GM12864 (cell line): ENCODE results near the gene JAKMIP2.

Source experiments
- DNase-seq: peaks from one replicate; pipeline ENCODE4 v3.0.0-alpha.2; 2011; ENCODE audit warnings: low read depth
- H3K4me3 ChIP-seq: 2 replicates; pipeline ENCODE4 v1.5.1; 2011; ENCODE audit warnings: mild to moderate bottlenecking, low read depth, low read length, control low read depth
- TF ChIP-seq, protein P1 (sequence below): IDR thresholded peaks from 2 replicates; pipeline ENCODE4 v1.5.1; 2011; ENCODE audit warnings: low read depth, mild to moderate bottlenecking, moderate library complexity, low read length, control low read depth, inconsistent platforms; ENCODE audit errors: missing control alignments

Gene JAKMIP2

DNA sequence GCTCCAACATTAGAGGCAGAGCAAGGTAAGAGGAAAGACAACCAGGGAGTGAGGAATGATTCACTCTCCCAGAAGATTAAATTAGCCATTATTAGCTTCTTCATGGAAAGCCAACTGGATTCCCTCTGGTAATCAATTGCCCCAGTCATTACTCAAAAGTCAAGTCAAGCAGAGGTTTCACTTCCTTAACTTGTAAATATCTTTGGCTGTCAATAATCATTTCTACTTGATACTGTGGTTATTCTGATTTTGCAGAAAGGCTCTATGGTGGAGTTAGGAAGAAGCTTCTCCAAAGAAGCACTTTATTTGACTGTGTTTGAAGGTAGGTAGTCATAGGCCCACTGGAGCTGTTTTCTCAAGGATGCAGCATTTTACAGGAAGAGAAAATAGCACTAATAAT, 78.0 kb downstream of the JAKMIP2 start:
- TF ChIP-seq, protein P1, sequence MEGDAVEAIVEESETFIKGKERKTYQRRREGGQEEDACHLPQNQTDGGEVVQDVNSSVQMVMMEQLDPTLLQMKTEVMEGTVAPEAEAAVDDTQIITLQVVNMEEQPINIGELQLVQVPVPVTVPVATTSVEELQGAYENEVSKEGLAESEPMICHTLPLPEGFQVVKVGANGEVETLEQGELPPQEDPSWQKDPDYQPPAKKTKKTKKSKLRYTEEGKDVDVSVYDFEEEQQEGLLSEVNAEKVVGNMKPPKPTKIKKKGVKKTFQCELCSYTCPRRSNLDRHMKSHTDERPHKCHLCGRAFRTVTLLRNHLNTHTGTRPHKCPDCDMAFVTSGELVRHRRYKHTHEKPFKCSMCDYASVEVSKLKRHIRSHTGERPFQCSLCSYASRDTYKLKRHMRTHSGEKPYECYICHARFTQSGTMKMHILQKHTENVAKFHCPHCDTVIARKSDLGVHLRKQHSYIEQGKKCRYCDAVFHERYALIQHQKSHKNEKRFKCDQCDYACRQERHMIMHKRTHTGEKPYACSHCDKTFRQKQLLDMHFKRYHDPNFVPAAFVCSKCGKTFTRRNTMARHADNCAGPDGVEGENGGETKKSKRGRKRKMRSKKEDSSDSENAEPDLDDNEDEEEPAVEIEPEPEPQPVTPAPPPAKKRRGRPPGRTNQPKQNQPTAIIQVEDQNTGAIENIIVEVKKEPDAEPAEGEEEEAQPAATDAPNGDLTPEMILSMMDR = no peak
- no peak overlapping the region for H3K4me3 ChIP-seq
- DNase-seq = no peak

GRCh38 chr5:147701468-147701867, 81.1 kb downstream of the JAKMIP2 start:
- TF ChIP-seq, protein P1 = no peak
- DNase-seq = no peak
- no peak overlapping the region for H3K4me3 ChIP-seq

DNA sequence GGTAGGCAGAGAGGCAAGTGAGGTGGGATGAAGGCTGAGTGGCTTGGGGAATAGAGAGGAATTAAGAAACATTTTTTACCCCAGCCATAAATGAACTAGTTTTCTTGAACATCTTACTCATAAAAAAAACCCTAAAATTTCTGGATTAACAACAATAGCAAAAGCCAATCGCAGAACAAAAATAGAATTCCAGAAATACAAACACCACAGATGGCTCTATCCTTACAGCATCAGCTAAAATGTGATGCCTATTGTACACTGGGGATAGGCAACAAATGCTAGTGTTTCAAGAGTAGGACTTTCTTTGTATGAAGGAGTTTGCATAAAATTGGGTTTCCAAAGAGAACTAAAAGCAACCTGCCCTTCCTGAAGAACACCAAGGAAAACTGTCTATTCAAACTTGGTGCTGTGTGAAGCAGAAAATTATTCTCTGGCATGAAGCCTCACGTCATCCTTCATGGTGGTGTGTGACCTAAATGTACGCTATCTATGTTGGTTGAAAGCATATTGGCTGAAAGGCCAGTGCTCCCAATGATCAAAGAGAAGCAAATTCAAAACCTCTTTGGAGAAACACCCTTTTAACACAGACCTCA, 82.9 kb downstream of the JAKMIP2 start:
- DNase-seq = no peak
- TF ChIP-seq, protein P1 = no peak
- H3K4me3 ChIP-seq = no peak overlapping the region

GRCh38 chr5:147697380-147697779, 85.1 kb downstream of the JAKMIP2 start:
- TF ChIP-seq, protein P1 = no peak
- DNase-seq = no peak
- no peak overlapping the region for H3K4me3 ChIP-seq

DNA sequence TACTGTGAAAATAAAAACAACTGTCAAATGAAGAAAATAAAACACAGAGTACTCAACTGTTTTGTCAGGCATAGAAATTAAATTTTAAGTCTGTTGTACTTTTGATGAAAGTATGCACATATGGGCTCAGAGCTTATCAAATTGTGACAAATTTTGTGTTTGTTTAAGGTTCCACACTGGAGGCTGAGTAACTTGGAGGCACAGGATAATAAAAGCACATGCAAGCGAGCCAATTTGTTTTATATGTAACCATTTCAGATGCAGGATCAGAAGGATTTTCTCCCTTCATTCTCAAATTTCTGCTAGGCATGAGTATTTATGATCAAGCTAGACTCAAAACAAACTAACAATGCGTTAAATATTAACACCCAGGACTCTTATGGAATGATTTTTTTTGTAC, 87.8 kb downstream of the JAKMIP2 start:
- no peak overlapping the region for H3K4me3 ChIP-seq
- TF ChIP-seq, protein P1 = no peak
- no peak for DNase-seq

DNA sequence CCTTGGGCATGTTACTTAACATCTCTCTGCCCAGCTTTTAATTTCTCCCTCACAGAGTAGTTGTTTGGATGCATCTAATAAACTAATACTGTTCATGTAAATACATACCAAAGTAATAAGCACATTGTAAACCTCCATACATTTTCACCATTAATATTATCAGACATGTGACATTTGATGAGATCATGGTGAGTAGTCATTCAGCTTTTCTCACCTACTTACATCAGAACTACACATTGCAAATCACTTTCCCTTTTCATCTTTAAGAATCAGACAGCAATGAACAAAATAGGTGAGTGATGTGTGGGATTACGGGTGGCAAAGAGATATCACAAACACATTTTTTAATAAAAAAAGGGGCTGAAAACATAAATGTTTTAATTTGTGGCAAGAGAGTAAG, 89.3 kb downstream of the JAKMIP2 start:
- DNase-seq = no peak
- no peak overlapping the region for H3K4me3 ChIP-seq
- TF ChIP-seq, protein P1 = no peak

DNA sequence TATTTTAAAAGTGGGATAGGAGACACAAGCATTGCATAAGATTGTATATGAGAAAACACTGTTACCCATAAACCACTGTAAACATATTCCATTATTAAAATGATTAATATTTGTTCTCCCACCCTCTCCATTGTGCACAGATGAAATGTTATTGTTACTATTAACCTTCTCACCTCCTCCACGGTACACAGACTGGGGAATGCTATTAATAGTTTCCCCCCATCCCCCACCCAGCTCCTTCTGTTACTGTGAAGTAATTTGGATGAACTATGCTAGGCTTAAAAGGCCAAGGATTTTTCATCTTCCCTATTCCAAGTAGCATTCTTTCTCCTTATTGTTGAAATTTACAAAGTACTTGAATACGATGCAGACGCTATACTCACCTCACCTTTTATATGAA, 91.4 kb downstream of the JAKMIP2 start:
- no peak for DNase-seq
- TF ChIP-seq, protein P1 = no peak
- no peak overlapping the region for H3K4me3 ChIP-seq
